Prostate gland (tissue), 2 donors: ENCODE measurements around the gene UMOD. TPM values are rescaled to one million over a fixed set of nuclear protein-coding genes. Genes with fewer than 3 reads are reported as not detected.
A peak's percentile ranks its signal among the peaks of the same experiment; 100 is the strongest.
"Not testable (repeated sequence)": the region's sequence is repeated elsewhere in the genome, so short reads cannot be mapped to it uniquely, and the experiment has no call there.

Experiments
- DNase-seq: peaks from one replicate; pipeline ENCODE4 v3.0.0-alpha.2; 2019; ENCODE audit warnings: low spot score
- H3K27ac ChIP-seq, 2 donors: fragments of 200-600 bp; sonication (generic); 2 replicates each; pipeline ENCODE4 v1.5.1; 2017 to 2019
- H3K27me3 ChIP-seq: fragments of 200-600 bp; sonication (generic); replicated peaks from 2 replicates; pipeline ENCODE4 v1.5.1; 2019; ENCODE audit not compliant: insufficient read depth
- H3K36me3 ChIP-seq, 2 donors: fragments of 200-600 bp; sonication (generic); 1 replicate in 1 of 2; 2 replicates in 1 of 2; pipeline versions ENCODE4 v1.5.1 to v1.8.1; 2017 to 2019
- H3K4me1 ChIP-seq: fragments of 200-600 bp; sonication (generic); replicated peaks from 2 replicates; pipeline ENCODE4 v1.5.1; 2019
- H3K4me3 ChIP-seq, 2 donors: fragments of 200-600 bp; sonication (generic); 2 replicates each; pipeline ENCODE4 v1.5.1; 2017 to 2019
- H3K9me3 ChIP-seq: fragments of 200-600 bp; sonication (generic); 2 replicates; pipeline ENCODE4 v1.5.1; 2017
- CTCF ChIP-seq, 4 experiments: fragments of 200-600 bp in 2 of 4; fragments of 450-650 bp in 2 of 4; sonication (generic) in 2 of 4; IDR thresholded peaks; 1 replicate in 3 of 4; 2 replicates in 1 of 4; pipeline ENCODE4 v1.5.1; 2016 to 2019; ENCODE audit warnings: antibody characterized with exemption in 4 of 4, mild to moderate bottlenecking in 2 of 4, moderate library complexity in 2 of 4
- POLR2A ChIP-seq: fragments of 450-650 bp; IDR thresholded peaks from one replicate; pipeline ENCODE4 v1.6.1; 2016; ENCODE audit warnings: antibody characterized with exemption, mild to moderate bottlenecking
- POLR2AphosphoS5 ChIP-seq: sonication (generic); formaldehyde crosslinking; IDR thresholded peaks from one replicate; pipeline ENCODE4 v1.6.1; 2017; ENCODE audit warnings: antibody characterized with exemption
- WGBS: methylation state at CpG from one replicate; pipeline ENCODE4 v1.1.5; 2018; 5-methylcytosine and 5-hydroxymethylcytosine counted together
- intact Hi-C: fragments of 100-400 bp; cut with DNase I; formaldehyde crosslinking; loops from one replicate; pipeline ENCODE4 v1.14.2; 2022
- total RNA-seq, 2 donors: library from RNA; depleted of rRNA; stranded (reverse); fragments of >200 nt; gene quantifications; one replicate each; pipeline ENCODE4 v1.1.0, GENCODE V29; 2016

Gene UMOD
- total RNA-seq, 2 donors from 2014 or later = 1.5 TPM; not detected in 1

DNA sequence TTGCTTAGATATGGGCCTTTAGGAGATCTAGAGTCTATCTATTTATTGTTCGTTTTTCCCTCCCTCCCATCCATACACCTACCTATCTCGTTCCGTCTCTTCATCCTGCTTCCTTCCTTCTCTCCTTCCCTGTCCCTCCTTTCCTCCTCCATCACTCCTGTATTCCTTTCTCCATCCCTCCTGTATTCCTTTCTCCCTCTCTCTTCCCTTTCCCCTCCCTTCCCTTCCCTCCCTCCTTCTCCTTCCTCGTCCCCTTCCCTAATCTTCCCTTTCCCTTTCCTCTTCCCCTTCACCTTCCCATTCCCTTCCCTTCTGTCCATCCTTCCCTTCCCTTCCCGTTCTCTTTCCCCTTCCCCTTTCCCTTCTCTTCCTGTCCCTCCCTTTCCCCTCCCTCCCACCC is 35.8 kb downstream of the UMOD start:
- TF ChIP-seq POLR2AphosphoS5 (no peak), CTCF (IDR thresholded peaks at IDR 0.05) (no peak), POLR2A (no peak)
- intact Hi-C loops = no loop called here
- WGBS = 70% methylated on average over 5 of the region's 5 CpGs

DNA sequence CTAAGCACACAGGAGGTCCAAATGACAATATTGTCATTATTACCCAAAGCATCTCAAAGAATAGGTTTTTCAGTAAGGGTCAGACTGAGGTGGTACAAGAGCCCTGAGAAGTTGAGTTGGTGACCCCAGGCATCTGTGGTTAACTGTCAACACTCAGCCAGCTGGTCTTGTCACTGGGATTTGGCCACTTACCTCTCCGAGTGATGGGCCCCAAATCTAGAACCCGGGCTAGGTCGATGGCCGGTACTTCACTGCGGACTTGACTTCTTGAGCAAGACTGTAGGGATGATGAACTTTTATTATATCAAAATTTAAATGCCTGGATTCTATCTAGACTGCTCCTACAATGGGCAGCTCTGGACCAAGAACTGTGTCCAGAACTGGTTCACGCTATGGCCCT is 36.8 kb downstream of the UMOD start:
- WGBS = 91% methylated on average over 6 of the region's 6 CpGs
- Histone ChIP-seq H3K9me3 (no peaks in the 10 kb centered on the region), H3K27ac (no peak overlapping the region)

More for the DNA sequence above, 35.8 kb downstream of the UMOD start:
- DNase-seq = no peak
- H3K36me3 ChIP-seq = no peaks in the 10 kb centered on the region
- no peak overlapping the region for H3K27ac ChIP-seq
- H3K4me1 ChIP-seq = no peaks in the 10 kb centered on the region
- H3K9me3 ChIP-seq = no peaks in the 10 kb centered on the region
- H3K27me3 ChIP-seq = no peaks in the 10 kb centered on the region
- H3K4me3 ChIP-seq = no peak overlapping the region

DNA sequence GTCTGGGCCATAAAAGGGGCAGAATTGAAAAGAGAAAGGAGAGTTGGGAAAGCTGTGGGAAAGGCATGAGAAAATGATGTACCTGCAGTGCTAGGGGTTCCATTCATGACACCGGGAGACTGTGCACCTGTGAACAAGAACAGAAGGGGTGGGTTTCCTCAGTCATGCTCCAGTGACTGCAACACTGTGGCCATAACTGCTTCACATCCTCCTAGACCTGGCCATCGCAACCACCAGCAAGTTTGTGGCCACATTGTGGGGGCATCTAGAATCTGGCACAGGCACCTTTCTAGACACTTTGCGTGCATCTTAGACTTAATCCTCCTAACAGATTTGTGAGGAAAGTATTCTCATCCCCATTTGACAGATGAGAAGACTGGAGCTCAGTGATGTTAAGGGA is 37.9 kb downstream of the UMOD start:
- Histone ChIP-seq H3K27ac (no peak overlapping the region), H3K4me3 (no peak overlapping the region), H3K27me3 (no peaks in the 10 kb centered on the region), H3K9me3 (no peaks in the 10 kb centered on the region), H3K4me1 (peaks cover 9% of the 10 kb centered on the region), H3K36me3 (no peaks in the 10 kb centered on the region)
- intact Hi-C loops = no loop called here
- DNase-seq = no peak
- TF ChIP-seq POLR2A = no peak
- TF ChIP-seq CTCF (IDR thresholded peaks at IDR 0.05) = no peak
- TF ChIP-seq POLR2AphosphoS5 = no peak
- 84% methylated on average over 3 of the region's 3 CpGs for WGBS

More for the DNA sequence above, 36.8 kb downstream of the UMOD start:
- H3K4me1 ChIP-seq = no peaks in the 10 kb centered on the region
- no peaks in the 10 kb centered on the region for H3K36me3 ChIP-seq
- intact Hi-C loops = no loop called here
- DNase-seq = no peak
- no peak overlapping the region for H3K4me3 ChIP-seq
- TF ChIP-seq POLR2A = no peak
- no peaks in the 10 kb centered on the region for H3K27me3 ChIP-seq

- no peak for DNase-seq
- 92% methylated on average over 3 of the region's 3 CpGs for whole genome bisulfite sequencing
- H3K4me1 ChIP-seq = peaks cover 9% of the 10 kb centered on the region
- no peak overlapping the region for H3K27ac ChIP-seq
- H3K36me3 ChIP-seq = no peaks in the 10 kb centered on the region
- intact Hi-C loops = no loop called here
- H3K9me3 ChIP-seq = no peaks in the 10 kb centered on the region
- no peaks in the 10 kb centered on the region for H3K27me3 ChIP-seq
- H3K4me3 ChIP-seq = no peak overlapping the region
- TF ChIP-seq POLR2A (no peak), CTCF (IDR thresholded peaks at IDR 0.05) (no peak), POLR2AphosphoS5 (no peak)
Observed at GRCh38 chr16:20313741-20314140, 38.8 kb downstream of the UMOD start.

DNA sequence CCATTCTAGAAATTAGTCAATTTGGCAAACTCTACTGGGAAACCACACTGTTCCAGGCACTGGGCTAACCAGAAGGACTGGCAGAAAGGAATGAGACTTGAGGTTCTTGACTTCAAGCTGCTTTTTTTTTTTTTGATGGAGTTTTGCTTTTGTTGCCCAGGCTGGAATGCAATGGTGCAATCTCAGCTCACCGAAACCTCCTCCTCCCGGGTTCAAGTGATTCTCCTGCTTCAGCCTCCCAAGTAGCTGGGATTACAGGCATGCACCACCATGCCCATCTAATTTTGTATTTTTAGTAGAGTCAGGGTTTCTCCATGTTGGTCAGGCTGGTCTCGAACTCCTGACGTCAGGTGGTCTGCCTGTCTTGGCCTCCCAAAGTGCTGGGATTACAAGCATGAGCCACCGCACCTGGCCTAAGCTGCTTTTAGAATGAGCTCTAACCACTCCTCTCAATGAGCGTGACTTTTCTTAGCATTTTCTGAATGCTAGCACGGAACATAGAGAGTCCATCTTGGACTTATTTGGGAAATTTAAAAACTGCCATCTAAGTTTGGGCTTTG is 39.9 kb downstream of the UMOD start:
- 96% methylated on average over 7 of the region's 7 CpGs for WGBS
- H3K4me1 ChIP-seq, DNase-seq, intact Hi-C loops, H3K27me3 ChIP-seq, H3K4me3 ChIP-seq, H3K9me3 ChIP-seq, H3K36me3 ChIP-seq: not testable (repeated sequence)
- H3K27ac ChIP-seq = peak overlapping the region; percentile 2 to 62

- WGBS = 66% methylated on average over 2 of the region's 2 CpGs
- Histone ChIP-seq H3K36me3 (no peaks in the 10 kb centered on the region), H3K27ac (peak overlapping the region in 1 of 2 donors; percentile 62), H3K27me3 (no peaks in the 10 kb centered on the region), H3K4me1 (peaks cover 9% of the 10 kb centered on the region), H3K4me3 (no peak overlapping the region), H3K9me3 (no peaks in the 10 kb centered on the region)
- DNase-seq = no peak
- TF ChIP-seq CTCF (IDR thresholded peaks at IDR 0.05) (no peak), POLR2A (no peak), POLR2AphosphoS5 (no peak)
- intact Hi-C loops = no loop called here
Observed at GRCh38 chr16:20311548-20311947, 41.0 kb downstream of the UMOD start.
